HG02610 (cell line): ENCODE data around the gene AMIGO1.

Experiments
- ATAC-seq: cut with Tn5 transposase; IDR thresholded peaks from one replicate; pipeline ENCODE4 v1.9.1; 2021; ENCODE audit warnings: mild to moderate bottlenecking, moderate library complexity; ENCODE audit not compliant: unreplicated experiment

AMIGO1 gene

GRCh38 chr1:109457819-109458218 is 51.7 kb downstream of the AMIGO1 start:
- no peak for ATAC-seq

- no peak for ATAC-seq
Measured at GRCh38 chr1:109454497-109455133, 54.9 kb downstream of the AMIGO1 start.
